Ascending aorta (tissue), 2 donors: ENCODE results near the gene TOLLIP. TPM values are rescaled to one million over a fixed set of nuclear protein-coding genes. Genes with fewer than 3 reads are reported as not detected.

Experiments used
- DNase-seq, 2 donors: peaks; one replicate each; pipeline ENCODE4 v3.0.0-alpha.2; 2019; ENCODE audit warnings: low spot score in 2 of 2
- H3K27ac ChIP-seq, 2 donors: fragments of 200-600 bp; sonication (generic); one replicate each; pipeline ENCODE4 v1.5.1; 2016 to 2017; ENCODE audit warnings: mild to moderate bottlenecking in 1 of 2
- H3K27me3 ChIP-seq: fragments of 200-600 bp; sonication (generic); one replicate; pipeline ENCODE4 v1.5.1; 2017
- H3K36me3 ChIP-seq, 2 donors: fragments of 200-600 bp; sonication (generic); one replicate each; pipeline ENCODE4 v1.5.1; 2016
- H3K4me1 ChIP-seq, 2 donors: fragments of 200-600 bp; sonication (generic); one replicate each; pipeline ENCODE4 v1.5.1; 2016 to 2017; ENCODE audit warnings: mild to moderate bottlenecking in 1 of 2
- H3K4me3 ChIP-seq, 2 donors: fragments of 200-600 bp; sonication (generic); one replicate each; pipeline ENCODE4 v1.5.1; 2016 to 2017; ENCODE audit warnings: mild to moderate bottlenecking in 1 of 2
- H3K9me3 ChIP-seq, 2 donors: fragments of 200-600 bp; sonication (generic); one replicate each; pipeline ENCODE4 v1.5.1; 2016
- intact Hi-C: fragments of 100-400 bp; cut with DNase I; formaldehyde crosslinking; loops from one replicate; pipeline ENCODE4 v1.15.1; 2023
- total RNA-seq: library from RNA; depleted of rRNA; stranded (reverse); fragments of >200 nt; gene quantifications from one replicate; pipeline ENCODE4 v1.1.0, GENCODE V29; 2016
- TF ChIP-seq, protein P1 (sequence below), 3 experiments: fragments of 200-600 bp in 2 of 3; fragments of 450-650 bp in 1 of 3; sonication (generic) in 2 of 3; IDR thresholded peaks; one replicate each; pipeline ENCODE4 v1.5.1; 2016 to 2019; ENCODE audit warnings: antibody characterized with exemption in 3 of 3, mild to moderate bottlenecking in 1 of 3, moderate library complexity in 1 of 3

Gene TOLLIP
- total RNA-seq, 1 donor from 2014 or later = 63.0 TPM

DNA sequence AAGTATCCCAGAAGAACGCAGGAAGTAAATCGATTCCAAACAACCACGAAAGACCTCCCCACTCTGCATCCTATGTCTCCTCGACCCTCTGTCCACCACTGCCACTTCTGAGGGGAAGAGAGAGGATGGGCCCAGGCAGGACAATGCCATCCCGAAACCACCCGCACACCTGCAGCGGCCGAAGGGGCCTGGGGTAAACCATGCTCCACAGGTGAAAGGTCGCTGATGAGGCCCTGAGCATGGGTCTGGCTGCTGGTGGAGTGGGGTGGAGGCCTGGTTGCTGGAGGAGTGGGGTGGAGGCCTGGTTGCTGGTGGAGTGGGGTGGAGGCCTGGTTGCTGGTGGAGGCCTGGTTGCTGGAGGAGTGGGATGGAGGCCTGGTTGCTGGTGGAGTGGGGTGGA lies 13.1 kb downstream of the TOLLIP start:
- no peak overlapping the region for H3K27ac ChIP-seq
- H3K9me3 ChIP-seq = no peaks in the 10 kb centered on the region
- no peaks in the 10 kb centered on the region for H3K27me3 ChIP-seq
- intact Hi-C loops = no loop called here
- peaks cover 28 to 51% of the 10 kb centered on the region in 2 donors for H3K36me3 ChIP-seq
- peak in 1 of 2 donors; percentile 50 for DNase-seq
- no peak overlapping the region for H3K4me3 ChIP-seq
- TF ChIP-seq, protein P1, sequence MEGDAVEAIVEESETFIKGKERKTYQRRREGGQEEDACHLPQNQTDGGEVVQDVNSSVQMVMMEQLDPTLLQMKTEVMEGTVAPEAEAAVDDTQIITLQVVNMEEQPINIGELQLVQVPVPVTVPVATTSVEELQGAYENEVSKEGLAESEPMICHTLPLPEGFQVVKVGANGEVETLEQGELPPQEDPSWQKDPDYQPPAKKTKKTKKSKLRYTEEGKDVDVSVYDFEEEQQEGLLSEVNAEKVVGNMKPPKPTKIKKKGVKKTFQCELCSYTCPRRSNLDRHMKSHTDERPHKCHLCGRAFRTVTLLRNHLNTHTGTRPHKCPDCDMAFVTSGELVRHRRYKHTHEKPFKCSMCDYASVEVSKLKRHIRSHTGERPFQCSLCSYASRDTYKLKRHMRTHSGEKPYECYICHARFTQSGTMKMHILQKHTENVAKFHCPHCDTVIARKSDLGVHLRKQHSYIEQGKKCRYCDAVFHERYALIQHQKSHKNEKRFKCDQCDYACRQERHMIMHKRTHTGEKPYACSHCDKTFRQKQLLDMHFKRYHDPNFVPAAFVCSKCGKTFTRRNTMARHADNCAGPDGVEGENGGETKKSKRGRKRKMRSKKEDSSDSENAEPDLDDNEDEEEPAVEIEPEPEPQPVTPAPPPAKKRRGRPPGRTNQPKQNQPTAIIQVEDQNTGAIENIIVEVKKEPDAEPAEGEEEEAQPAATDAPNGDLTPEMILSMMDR (IDR thresholded peaks at IDR 0.05) = no peak
- H3K4me1 ChIP-seq = peaks cover 0 to 6% of the 10 kb centered on the region in 2 donors

DNA sequence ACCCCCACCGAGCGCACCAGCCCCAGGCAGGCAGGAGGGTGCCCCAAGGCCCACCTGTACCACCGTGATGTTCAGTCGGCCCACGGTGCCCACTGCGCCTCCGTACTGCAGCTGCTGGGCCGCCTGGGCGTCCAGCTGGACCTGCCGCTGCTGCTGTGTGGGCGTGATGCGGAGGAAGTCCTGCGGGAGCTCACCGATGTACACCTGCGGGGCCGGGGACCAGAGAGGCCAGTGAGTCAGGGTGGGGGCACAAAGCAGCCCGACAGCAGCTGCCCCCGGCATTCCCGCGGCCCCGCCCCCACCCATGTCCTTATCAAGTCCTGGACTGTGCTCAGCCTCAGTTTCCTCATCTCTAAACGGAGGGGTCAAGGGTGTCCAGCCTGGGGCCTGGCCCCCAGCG lies 13.8 kb downstream of the TOLLIP start:
- intact Hi-C loops = no loop called here
- Histone ChIP-seq H3K36me3 (peaks cover 28 to 57% of the 10 kb centered on the region in 2 donors), H3K9me3 (no peaks in the 10 kb centered on the region), H3K27me3 (no peaks in the 10 kb centered on the region), H3K4me1 (peaks cover 0 to 6% of the 10 kb centered on the region in 2 donors), H3K27ac (no peak overlapping the region), H3K4me3 (no peak overlapping the region)
- peak in 1 of 2 donors; percentile 56 for DNase-seq
- TF ChIP-seq, protein P1 (IDR thresholded peaks at IDR 0.05) = no peak

DNA sequence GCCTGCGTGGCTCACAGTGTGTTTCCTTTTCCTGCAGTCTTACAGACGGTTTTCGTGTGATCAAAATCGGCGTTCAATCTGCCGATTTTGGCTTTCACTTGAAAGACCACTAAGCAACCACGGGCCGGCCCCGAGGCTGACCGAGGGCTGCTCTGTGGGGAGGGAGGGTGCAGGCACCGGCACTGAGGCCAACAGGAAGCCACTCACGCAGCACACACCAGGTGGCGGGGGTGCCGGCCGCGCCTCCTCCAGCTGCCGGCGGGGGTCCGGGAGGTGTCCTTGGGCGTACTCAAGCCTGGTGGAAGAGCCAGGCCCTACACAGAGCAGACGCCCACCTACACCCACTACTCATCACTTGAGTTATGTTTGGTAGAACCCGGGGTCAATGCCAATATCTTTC lies 14.3 kb downstream of the TOLLIP start:
- Histone ChIP-seq H3K36me3 (peaks cover 29 to 62% of the 10 kb centered on the region in 2 donors), H3K9me3 (no peaks in the 10 kb centered on the region), H3K27ac (no peak overlapping the region), H3K4me3 (no peak overlapping the region), H3K4me1 (peaks cover 0 to 6% of the 10 kb centered on the region in 2 donors), H3K27me3 (no peaks in the 10 kb centered on the region)
- intact Hi-C loops = no loop called here
- DNase-seq = peak in 1 of 2 donors; percentile 44
- TF ChIP-seq, protein P1 (IDR thresholded peaks at IDR 0.05) = no peak

DNA sequence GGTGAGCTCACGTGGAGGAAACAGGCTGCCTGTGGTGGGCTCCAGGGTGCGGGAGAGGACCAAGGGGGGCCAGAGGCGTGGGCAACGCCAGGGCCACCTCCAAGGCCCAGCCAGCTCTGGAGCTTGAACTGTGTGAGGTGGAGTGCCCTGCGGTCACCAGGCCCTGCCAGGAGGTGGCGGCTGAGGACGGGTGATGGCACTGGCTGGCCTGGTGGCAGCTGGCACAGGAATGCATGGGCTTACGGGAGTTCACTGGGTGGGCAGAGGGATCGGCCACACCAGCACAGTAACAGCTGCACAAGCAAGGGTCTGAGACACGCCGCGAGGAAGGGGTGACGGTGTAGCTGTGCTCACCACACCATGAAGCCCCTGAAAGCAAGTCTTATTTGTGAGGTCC lies 15.8 kb downstream of the TOLLIP start:
- Histone ChIP-seq H3K4me3 (no peak overlapping the region), H3K9me3 (no peaks in the 10 kb centered on the region), H3K27ac (no peak overlapping the region), H3K4me1 (no peaks in the 10 kb centered on the region), H3K36me3 (peaks cover 44 to 74% of the 10 kb centered on the region in 2 donors), H3K27me3 (no peaks in the 10 kb centered on the region)
- TF ChIP-seq, protein P1 (IDR thresholded peaks at IDR 0.05) = no peak
- intact Hi-C loops = no loop called here
- peak in 1 of 2 donors; percentile 55 for DNase-seq

DNA sequence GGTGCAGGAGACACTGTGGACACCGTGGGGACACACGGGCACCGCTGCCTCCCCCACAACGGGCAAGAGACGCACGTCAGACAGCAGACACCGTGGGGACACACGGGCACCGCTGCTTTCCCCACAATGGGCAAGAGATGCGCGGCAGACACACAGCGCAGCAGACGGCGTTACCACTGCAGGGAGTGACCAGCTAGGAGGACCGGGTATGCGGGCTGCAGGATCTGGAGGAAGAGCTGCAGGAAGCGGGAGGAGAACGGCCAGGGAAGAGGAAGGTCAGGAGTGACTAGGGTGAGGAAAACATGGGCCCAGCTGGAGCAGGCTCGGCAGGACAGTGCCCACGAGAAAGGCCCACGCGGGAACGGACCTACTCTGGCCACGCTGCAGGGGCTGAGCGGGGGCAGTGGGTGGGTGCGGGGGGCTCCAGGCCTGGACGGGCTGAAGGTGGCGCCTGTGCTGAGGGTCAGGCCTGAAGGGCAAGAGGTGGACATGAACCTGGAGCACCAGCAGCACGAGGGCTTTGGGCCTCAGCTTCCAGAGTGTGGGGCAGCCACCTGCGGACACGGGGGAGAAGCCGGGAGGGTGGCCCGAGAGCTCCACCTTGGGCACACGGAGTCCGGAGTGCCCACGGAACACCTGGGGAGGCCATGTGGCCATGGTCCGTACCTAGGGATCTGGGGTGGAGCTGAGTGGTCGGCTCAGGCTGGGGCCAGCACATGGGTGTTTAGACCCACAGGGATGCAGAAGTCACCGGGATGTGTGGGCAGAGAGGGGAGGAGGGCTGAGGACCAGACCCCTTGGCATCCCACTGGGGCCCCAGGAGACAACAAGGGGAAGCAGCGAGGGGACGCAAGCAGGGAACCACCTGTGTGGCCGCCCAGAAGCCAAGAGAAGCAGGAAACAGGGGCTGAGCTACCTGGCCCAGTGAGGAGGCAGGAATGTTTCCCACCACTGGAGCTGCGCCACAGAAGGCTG lies 16.5 kb downstream of the TOLLIP start:
- Histone ChIP-seq H3K4me1 (no peaks in the 10 kb centered on the region), H3K27ac (no peak overlapping the region), H3K36me3 (peaks cover 50 to 78% of the 10 kb centered on the region in 2 donors), H3K4me3 (no peak overlapping the region), H3K9me3 (no peaks in the 10 kb centered on the region), H3K27me3 (no peaks in the 10 kb centered on the region)
- TF ChIP-seq, protein P1 (IDR thresholded peaks at IDR 0.05) = no peak
- intact Hi-C loops = no loop called here
- peak in 1 of 2 donors; percentile 58 for DNase-seq
